HG03103 (cell line): Measurements from ENCODE around the gene KCNK4.
A peak's percentile ranks its signal among the peaks of the same experiment; 100 is the strongest.

ENCODE experiments used
- ATAC-seq: cut with Tn5 transposase; IDR thresholded peaks from one replicate; pipeline ENCODE4 v1.9.1; 2021; ENCODE audit warnings: low read depth; ENCODE audit not compliant: unreplicated experiment

Gene KCNK4

DNA sequence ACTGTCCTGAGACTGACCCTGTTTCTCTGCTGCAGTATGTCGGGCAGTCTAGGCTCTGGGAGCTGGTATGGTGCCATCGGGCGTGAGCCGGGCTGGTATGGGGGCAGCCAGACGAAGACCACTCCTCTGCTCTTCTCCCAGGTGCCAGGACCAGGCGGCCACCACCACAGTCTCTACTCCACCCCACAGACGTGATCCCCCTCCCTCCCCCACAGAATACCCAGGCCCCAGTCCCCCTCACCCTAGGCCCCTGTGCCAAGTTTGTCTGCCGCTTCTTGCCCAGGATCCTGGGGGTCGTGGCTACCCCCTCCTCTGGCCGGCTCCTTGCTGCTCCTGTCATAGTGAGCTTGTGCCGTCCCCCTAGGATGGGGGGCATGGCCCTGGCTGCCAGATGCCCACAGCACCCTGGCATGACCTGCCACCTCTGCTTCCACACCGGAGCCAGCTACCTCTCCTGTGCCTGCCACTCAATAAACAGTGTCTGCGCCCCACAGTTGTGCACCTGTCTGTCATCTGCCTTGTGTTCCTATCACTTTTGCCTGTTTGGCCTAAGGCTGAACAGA, 2.0 kb upstream of the KCNK4 start:
- no peak for ATAC-seq

DNA sequence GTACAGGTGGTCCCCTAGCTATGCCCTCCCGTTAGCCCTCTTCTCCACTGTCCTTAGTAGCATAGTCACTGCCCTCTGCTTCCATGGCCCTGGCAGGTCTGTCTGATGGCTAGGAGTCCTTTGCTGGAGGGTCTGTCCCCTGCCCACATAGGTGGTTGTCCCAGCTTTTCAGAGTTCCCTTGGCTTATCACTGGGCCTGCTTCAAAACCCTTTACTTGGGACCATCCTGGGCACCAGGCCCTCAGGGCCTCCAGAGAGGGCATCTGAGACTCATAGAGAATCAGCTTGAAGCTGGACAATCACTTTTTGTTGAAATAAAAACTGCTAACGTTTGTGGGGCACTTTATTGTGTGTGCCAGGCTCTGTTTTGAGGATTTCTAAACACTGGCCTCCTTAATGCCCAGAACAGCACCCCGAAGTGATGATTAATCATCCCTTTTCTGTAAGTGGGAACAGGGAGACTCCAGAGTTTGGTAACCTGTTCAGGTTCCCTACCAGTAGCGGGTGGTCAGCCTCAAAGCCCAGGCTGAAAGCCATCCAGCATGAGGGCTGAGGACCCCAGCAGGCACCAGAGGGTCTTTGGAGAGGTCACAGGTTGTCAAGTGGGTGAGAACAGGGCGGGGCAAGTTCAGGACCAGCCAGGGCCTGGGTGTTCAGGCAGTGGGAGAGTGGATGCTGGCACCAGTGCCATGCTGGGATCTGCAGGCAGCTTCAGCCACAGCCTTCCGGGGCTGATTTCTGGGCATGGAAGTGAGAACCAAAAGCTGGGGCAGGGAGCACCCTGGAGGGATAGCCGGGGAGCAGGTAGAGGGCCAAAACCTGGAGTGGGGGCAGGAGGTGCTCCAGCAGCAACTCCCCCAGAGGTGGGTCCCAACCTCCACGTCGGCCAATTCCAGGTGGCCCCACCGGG, 495 bp upstream of the KCNK4 start:
- ATAC-seq: no peak

DNA sequence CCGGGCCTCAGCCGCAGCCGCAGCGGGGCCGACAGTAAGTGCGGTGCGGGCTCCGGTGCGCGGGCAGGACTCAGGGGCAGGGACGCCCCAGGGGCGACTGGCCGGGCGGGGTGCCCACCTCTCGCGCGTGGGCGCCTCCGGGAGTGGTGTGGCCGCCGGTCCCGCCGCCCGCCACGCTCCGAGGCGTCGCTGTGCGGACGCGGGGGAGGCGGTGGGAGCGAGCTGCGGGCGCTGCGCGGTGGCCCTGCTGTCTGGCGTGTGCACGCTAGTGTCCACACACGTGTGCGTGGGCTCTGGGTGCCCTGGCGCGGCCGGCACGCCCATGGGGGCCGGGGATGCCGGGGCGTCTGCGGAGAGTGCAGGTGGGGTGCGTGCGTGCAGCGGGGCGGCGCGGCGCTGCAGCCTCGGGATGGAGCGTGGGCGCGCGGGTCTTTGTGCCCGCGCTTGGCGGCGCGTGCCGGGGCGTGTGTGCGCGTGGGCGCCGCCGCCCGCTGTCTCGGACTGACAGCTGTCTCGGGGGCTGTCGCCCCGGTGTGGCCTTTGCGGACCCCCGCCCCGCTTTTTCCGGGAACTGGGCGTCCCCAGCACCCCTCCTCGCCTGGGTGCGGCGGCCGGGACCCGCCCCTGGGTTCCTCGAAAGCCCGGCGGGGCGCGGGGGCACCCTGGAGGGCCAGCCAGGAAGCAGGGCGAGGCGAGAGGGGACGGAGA, 804 bp downstream of the KCNK4 start:
- no peak for ATAC-seq

DNA sequence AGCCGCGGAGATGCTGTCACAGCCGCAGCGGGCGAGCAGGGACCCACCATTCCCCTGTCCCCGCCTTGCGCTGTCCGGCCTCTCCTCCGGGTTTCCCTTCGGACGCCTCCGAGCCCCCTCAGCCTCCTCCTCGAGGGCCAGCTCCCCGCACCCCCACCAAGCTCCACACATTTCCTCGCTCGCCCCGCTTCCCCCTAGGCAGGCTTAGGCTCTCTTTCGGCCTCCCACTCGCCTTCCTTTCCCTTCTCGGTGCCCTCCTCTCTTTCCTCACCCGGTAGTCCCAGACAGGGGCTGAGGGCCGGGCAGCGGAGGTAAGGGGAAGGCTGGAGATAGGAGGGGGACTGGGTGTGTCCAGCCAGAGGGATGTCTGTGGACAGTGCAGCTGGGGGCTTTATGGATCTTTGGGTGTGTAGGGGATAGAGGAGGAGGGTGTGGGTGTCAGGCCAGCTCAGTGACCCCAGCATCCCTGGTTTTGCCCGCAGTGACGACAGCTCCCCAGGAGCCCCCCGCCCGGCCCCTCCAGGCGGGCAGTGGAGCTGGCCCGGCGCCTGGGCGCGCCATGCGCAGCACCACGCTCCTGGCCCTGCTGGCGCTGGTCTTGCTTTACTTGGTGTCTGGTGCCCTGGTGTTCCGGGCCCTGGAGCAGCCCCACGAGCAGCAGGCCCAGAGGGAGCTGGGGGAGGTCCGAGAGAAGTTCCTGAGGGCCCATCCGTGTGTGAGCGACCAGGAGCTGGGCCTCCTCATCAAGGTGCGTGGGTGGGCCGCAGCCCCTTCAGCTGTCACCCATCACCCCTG, 1.6 kb downstream of the KCNK4 start:
- no peak for ATAC-seq

DNA sequence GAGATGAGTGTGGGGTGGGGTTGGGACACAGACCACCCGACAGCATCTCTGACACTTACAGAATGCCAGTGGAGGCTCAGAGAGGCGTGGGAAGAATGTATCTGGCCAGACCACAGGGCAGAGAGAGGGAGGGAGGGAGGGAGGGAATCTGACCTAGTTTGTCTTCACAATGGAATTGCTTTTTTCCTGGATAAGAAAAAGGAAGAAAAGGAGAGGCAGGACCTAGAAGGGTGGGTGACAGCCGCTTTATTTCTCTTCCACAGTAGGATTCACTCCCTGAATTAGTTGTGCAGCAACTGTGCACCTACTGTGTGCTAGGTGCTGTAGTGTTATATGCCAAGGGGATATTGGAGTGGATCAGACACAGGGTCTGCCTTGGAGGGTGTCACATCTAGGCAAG, 3.7 kb downstream of the KCNK4 start:
- no peak for ATAC-seq

DNA sequence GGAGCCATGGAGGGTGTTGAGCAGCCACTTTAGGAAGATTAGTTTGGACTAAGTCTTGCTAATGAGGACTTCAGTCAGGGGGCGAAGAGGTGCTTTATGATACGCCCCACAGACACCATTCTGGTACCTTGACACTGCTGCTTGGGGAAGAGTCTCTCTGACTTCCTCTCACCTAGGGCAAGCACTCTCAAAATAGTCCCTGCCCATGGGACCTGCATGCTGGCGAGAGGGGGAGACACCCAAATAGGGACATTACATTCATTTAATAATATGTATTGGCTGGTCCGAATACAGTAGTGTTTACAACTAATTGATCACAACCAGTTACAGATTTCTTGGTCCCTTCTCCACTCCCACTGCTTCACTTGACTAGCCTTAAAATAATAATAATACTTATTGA, 4.7 kb downstream of the KCNK4 start:
- no peak for ATAC-seq

DNA sequence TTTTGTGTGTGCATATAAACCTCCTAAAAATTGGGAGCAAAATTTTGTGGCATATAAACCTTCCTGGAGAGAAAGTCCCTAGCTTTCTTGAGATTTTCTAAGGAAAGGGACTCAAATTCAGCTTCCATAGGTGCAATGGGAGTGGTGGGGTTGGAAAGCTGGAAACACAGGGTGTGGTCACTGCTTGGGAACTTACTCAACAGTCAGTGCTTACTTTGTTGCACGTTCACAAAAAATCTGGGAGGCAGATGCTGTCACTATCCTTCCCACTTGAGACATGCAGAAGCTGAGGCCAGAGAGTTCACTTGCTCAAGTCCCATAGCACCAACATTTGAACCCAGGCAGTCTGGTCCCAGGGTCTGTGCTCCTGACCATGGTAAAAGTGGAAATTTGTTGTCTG, 5.1 kb downstream of the KCNK4 start:
- ATAC-seq: no peak

DNA sequence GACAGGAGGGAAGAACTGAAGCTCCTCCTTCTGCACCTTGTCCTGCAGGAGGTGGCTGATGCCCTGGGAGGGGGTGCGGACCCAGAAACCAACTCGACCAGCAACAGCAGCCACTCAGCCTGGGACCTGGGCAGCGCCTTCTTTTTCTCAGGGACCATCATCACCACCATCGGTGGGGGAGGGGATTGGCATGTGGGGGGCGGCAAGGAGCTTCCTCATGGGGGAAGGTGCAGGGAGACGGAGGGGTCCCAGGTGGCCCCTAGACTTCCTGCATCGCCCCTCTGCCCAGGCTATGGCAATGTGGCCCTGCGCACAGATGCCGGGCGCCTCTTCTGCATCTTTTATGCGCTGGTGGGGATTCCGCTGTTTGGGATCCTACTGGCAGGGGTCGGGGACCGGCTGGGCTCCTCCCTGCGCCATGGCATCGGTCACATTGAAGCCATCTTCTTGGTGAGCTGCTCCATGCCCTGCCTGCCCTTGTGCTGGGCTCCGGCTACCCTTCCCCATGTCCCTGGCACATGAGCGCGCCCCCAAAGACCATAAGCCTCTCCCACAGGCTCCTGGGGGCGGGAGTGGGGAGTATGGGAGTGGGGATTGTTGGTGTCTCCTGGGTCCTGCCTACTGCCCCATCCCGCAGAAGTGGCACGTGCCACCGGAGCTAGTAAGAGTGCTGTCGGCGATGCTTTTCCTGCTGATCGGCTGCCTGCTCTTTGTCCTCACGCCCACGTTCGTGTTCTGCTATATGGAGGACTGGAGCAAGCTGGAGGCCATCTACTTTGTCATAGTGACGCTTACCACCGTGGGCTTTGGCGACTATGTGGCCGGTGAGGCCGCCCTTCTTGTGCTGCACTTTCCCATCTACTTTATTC, 6.0 kb downstream of the KCNK4 start:
- ATAC-seq: no peak

DNA sequence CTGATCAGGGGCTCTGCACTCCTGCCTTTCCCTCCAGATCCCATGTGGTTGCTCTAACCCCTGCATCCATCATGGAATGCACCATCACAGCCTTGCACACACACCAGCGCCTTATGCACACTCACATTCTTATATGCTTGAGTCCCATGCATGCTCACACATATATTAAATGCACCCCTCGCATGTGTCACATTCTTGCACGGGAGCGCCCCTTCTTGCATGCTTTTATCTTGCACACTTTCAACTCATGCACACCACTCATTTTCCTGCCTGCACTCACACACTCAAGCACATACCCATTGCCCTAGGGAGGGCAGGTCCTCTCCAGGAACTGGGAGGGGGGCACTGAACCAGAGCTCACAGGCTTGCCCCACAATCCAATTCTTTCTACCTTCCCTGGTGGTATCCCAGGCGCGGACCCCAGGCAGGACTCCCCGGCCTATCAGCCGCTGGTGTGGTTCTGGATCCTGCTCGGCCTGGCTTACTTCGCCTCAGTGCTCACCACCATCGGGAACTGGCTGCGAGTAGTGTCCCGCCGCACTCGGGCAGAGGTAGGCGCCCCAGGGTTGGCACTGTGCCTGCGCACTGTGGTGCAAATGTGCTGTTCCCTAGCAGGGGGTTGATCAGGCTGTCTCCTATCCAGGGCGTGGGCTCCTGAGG, 6.7 kb downstream of the KCNK4 start:
- no peak for ATAC-seq

DNA sequence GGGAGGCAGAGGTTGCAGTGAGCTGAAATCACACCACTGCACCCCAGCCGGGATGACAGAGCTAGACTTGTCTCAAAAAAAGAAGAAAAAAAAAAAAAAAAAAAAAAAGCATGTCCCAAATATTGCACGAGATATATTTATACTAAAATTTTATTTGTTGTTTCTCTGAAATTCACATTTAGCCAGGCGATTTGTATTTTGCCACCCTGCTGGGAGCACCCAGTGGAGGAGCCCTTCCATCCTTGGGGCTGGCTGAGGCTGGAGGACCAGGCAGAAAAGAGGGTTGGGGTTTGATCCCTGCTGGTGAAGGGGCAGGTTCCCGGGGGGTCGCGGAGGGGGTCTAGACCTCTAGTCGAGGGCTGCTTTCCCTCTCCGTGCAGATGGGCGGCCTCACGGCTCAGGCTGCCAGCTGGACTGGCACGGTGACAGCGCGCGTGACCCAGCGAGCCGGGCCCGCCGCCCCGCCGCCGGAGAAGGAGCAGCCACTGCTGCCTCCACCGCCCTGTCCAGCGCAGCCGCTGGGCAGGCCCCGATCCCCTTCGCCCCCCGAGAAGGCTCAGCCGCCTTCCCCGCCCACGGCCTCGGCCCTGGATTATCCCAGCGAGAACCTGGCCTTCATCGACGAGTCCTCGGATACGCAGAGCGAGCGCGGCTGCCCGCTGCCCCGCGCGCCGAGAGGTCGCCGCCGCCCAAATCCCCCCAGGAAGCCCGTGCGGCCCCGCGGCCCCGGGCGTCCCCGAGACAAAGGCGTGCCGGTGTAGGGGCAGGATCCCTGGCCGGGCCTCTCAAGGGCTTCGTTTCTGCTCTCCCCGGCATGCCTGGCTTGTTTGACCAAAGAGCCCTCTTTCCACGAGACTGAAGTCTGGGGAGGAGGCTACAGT, 8.1 kb downstream of the KCNK4 start:
- no peak for ATAC-seq

DNA sequence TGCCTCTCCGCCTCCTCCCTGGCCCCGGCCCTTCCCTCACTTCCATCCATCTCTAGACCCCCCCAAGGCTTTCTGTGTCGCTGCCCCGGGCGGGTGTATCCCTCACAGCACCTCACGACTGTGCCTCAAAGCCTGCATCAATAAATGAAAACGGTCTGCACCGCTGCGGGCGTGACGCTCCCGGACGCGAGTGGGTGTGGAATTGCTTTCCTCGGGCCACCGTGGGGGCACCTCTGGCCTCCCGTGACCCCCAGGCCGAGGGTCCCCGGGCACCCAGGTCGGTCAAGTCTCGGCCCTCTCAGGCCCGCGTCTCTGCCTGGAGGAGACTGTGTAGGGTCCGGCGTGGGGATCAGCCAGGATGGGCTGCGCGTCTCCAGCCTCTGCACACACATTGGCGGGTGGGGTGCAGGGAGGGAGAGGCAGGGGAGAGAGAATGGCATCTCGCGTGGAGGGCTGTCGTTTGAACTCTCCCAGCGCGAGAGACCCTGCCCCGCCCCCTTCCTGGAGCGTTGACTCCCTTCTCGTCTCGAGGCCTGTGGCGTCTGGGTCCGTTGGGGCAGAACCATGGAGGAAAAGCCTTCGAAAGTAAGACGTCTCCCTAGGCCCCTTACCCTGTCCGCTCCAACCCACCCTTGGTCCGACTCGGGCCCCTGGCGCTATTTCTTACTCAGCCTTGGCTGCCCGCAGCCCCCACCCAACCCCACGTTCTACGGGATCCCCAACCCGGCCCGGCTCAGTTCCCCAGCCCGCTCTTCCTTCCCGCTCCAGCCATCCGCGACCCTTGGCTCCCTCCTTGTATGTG, 8.9 kb downstream of the KCNK4 start, which contains the start of gene CATSPERZ:
Gene CATSPERZ (plus strand): TSS at position 512 of the 802 bp plus-strand sequence. CDS start 53 bp downstream, at position 565.
- ATAC-seq: no peak

DNA sequence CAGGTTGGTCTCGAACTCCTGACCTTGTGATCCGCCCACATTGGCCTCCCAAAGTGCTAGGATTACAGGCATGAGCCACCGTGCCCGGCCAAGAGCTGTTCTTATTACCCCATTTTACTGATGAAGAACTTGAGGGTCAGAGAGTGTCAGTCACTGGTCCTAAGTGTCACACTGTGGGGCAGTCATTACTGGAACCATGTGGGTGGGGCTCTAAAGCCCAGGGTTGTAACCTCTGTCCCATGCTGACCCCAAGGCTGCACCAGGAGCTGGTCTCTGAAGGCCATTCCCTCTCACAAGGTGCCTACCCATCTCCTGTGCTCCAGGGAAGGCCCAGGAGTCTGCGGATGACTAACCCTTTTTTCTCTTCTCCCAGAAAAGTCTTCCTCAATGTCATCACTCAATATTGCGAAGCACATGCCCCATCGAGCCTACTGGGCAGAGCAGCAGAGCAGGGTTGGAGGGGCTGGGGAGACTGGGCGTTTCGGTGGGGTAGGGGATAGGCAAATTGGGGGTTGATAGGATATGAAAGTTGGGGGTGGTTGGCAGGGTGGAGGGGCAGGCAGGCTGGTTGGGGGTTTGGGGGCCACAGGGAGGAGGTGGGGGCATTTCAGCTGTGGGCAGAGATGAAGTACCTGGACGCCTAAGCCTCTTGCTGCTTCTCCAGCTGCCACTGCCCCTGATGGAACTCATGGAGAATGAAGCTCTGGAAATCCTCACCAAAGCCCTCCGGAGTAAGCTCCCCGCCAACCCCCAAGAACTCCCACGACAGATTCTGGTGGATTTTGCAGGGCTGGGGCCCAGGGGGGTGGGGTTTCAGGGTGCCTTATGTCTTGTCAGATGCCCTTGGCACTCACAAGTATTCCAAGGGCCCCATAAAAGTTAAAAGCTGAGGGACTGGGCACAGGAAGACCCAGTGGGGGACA, 12.3 kb downstream of the KCNK4 start:
- ATAC-seq: no peak

DNA sequence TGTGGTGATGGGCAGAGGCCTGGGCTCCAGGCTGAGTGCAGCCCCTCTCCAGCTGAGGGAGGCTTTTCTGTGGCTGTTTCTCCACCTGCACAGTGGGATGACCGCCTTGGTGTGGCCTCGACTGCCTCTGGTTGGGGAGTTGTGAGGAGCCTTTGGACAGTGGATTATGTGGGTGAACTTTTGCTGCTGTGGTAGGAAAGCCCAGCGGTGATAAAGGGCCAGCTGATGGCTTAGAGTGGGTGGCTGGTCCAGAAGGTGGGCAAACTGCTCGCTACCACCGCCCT, 12.9 kb downstream of the KCNK4 start:
- ATAC-seq: no peak

DNA sequence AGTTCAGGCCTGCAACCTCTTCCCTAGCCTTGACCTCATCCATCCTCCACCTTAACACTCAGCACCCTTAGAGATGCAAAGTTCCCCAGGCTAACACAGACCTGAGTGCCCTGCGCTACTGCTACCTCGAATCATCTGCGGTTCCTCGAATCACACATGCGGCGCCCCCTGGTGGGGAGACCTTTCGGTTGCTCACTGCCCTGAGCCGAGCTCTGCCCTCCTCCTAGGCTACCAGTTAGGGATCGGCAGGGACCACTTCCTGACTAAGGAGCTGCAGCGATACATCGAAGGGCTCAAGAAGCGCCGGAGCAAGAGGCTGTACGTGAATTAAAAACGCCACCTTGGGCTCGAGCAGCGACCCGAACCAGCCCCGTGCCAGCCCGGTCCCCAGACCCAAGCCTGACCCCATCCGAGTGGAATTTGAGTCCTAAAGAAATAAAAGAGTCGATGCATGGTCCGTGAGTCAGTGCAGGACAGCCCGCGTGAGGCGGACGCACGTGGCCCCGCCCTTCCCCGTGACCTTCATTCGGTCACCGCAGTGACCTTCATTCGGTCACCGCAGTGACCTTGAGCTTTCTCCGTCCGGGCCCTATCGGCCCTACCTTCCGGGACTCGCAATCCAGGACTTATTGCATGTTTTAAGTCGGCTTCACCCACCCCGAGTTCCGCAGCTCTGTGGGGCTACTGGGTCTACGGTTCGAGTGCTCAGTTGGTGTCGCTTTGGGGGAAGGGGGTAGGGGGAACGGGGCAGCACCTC, 13.4 kb downstream of the KCNK4 start:
- peak; percentile 1 for ATAC-seq

DNA sequence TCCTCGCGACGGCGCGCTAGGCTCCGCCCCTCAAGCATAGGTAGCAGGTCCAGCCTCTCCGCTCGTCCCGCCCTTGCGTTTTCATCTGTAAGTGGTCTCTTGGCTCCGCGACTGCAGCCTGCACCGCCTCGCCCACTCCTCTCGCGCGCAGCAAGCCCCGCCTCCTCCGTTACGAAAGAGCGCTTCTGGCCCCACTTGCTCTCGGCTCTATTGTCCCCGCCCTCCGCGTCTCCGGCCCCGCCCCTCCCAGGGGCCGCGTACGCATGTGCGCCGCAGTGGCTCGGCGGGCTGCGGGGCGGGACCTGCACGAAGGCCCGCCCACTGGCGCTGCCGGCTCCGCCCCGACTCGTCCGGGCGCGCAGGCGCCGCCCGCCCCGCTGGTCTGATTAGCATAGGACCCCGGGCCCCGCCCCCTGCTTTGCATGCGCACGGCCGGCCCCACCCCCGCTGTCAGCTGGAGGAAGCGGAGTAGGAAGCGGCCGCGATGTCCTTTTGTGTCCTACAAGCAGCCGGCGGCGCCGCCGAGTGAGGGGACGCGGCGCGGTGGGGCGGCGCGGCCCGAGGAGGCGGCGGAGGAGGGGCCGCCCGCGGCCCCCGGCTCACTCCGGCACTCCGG, 14.1 kb downstream of the KCNK4 start, which contains the start of gene ESRRA:
Gene ESRRA (plus strand): TSS at position 450 of the 616 bp plus-strand sequence. CDS start 1,656 bp downstream, outside the sequence.
- peak; percentile 58 for ATAC-seq
